Vagina (tissue), 2 donors: ENCODE measurements around the gene ADAM21.

ENCODE experiments used
- CTCF ChIP-seq, 3 experiments: fragments of 450-650 bp in 2 of 3; fragments of 200-600 bp in 1 of 3; sonication (generic) in 1 of 3; IDR thresholded peaks; one replicate each; pipeline ENCODE4 v1.5.1; 2017 to 2019; ENCODE audit warnings: antibody characterized with exemption in 3 of 3, mild to moderate bottlenecking in 2 of 3, moderate library complexity in 2 of 3
- POLR2A ChIP-seq, 2 donors: fragments of 450-650 bp; IDR thresholded peaks; one replicate each; pipeline ENCODE4 v1.6.1; 2017; ENCODE audit warnings: antibody characterized with exemption in 2 of 2, mild to moderate bottlenecking in 2 of 2, moderate library complexity in 2 of 2

DNA sequence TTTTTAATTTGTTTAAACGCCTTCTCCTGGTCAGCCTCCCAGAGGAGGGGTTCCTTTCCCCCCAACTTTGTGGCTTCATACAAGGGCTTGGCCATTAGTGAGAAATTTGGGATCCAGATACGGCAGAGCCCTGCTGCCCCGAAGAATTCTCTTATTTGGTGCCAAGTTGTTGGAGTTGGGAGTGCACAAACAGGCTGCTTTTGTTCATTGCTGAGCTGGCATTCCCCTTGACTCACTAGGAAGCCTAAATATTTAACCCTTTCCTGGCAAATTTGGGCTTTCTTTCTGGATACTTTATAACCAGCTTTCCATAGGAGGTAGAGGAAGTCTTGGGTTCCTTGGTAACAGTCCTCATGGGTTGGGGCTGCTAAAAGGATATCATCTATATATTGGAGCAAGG is 10.3 kb upstream of the ADAM21 start:
- TF ChIP-seq CTCF (IDR thresholded peaks at IDR 0.05) (no peak), POLR2A (IDR thresholded peaks at IDR 0.05) (no peak)
